Osteoblast (primary cell): ENCODE results near the gene ATRN. TPM values are rescaled to one million over a fixed set of nuclear protein-coding genes. Genes with fewer than 3 reads are reported as not detected.
"Not testable (repeated sequence)": the region's sequence is repeated elsewhere in the genome, so short reads cannot be mapped to it uniquely, and the experiment has no call there.

Experiments used
- DNase-seq: peaks from one replicate; pipeline ENCODE4 v3.0.0; 2011; ENCODE audit warnings: low spot score, mixed read lengths; ENCODE audit not compliant: insufficient read length; ENCODE audit errors: missing footprints
- H2AFZ ChIP-seq: 2 replicates; pipeline ENCODE4 v1.6.0; 2011; ENCODE audit warnings: mild to moderate bottlenecking, low read length
- H3K27ac ChIP-seq: 2 replicates; pipeline ENCODE4 v1.5.1; 2011; ENCODE audit warnings: mild to moderate bottlenecking, low read depth, low read length, moderate library complexity
- H3K27me3 ChIP-seq: 2 replicates; pipeline ENCODE4 v1.6.0; 2012; ENCODE audit warnings: mild to moderate bottlenecking, control low read depth, inconsistent platforms, low read length, moderate library complexity; ENCODE audit not compliant: insufficient read depth
- H3K36me3 ChIP-seq: 2 replicates; pipeline ENCODE4 v1.5.1; 2011; ENCODE audit warnings: mild to moderate bottlenecking, low read length, control low read depth, moderate library complexity; ENCODE audit not compliant: insufficient read depth
- H3K4me1 ChIP-seq: 2 replicates; pipeline ENCODE4 v1.5.1; 2011; ENCODE audit warnings: mild to moderate bottlenecking, low read length, control low read depth, moderate library complexity; ENCODE audit not compliant: insufficient read depth
- H3K4me2 ChIP-seq: 2 replicates; pipeline ENCODE4 v1.6.0; 2011; ENCODE audit warnings: mild to moderate bottlenecking, low read length; ENCODE audit not compliant: insufficient read depth
- H3K4me3 ChIP-seq: fragments of 200-600 bp; sonication (generic); 3 replicates; pipeline ENCODE4 v1.5.1; 2012; ENCODE audit warnings: mild to moderate bottlenecking, low read length, inconsistent platforms; ENCODE audit not compliant: insufficient read depth
- H3K79me2 ChIP-seq: 2 replicates; pipeline ENCODE4 v1.6.0; 2012; ENCODE audit warnings: mild to moderate bottlenecking, low read length, control low read depth, inconsistent platforms; ENCODE audit not compliant: insufficient read depth
- H3K9me3 ChIP-seq: 2 replicates; pipeline ENCODE4 v1.5.1; 2011; ENCODE audit warnings: low read depth, low read length, control low read depth
- H4K20me1 ChIP-seq: 2 replicates; pipeline ENCODE4 v1.6.0; 2012; ENCODE audit warnings: mild to moderate bottlenecking, low read length, control low read depth; ENCODE audit not compliant: insufficient read depth
- total RNA-seq: library from RNA; depleted of rRNA; stranded (reverse); fragments of >200 nt; gene quantifications from 2 replicates; pipeline ENCODE4 v1.2.3, GENCODE V29; 2012
- TF ChIP-seq, protein P1 (sequence below): IDR thresholded peaks from 2 replicates; pipeline ENCODE4 v1.5.1; 2011; ENCODE audit warnings: mild to moderate bottlenecking, low read depth, low read length, moderate library complexity; ENCODE audit errors: extremely low read depth

ATRN gene
- total RNA-seq, 1 donor = 48.1 TPM

GRCh38 chr20:3521852-3522740 lies 51.3 kb downstream of the ATRN start:
- H2AFZ ChIP-seq = no peak overlapping the region
- H3K27ac ChIP-seq = no peak overlapping the region
- no peaks in the 10 kb centered on the region for H3K27me3 ChIP-seq
- peaks cover 2% of the 10 kb centered on the region for H3K79me2 ChIP-seq
- DNase-seq = no peak
- H3K36me3 ChIP-seq = no peaks in the 10 kb centered on the region
- no peaks in the 10 kb centered on the region for H3K4me1 ChIP-seq
- no peak overlapping the region for H3K4me3 ChIP-seq
- no peaks in the 10 kb centered on the region for H3K9me3 ChIP-seq
- H3K4me2 ChIP-seq = no peak overlapping the region
- no peaks in the 10 kb centered on the region for H4K20me1 ChIP-seq
- TF ChIP-seq, protein P1, sequence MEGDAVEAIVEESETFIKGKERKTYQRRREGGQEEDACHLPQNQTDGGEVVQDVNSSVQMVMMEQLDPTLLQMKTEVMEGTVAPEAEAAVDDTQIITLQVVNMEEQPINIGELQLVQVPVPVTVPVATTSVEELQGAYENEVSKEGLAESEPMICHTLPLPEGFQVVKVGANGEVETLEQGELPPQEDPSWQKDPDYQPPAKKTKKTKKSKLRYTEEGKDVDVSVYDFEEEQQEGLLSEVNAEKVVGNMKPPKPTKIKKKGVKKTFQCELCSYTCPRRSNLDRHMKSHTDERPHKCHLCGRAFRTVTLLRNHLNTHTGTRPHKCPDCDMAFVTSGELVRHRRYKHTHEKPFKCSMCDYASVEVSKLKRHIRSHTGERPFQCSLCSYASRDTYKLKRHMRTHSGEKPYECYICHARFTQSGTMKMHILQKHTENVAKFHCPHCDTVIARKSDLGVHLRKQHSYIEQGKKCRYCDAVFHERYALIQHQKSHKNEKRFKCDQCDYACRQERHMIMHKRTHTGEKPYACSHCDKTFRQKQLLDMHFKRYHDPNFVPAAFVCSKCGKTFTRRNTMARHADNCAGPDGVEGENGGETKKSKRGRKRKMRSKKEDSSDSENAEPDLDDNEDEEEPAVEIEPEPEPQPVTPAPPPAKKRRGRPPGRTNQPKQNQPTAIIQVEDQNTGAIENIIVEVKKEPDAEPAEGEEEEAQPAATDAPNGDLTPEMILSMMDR = no peak

GRCh38 chr20:3524696-3525095 lies 53.9 kb downstream of the ATRN start:
- H3K27ac ChIP-seq, H3K4me1 ChIP-seq, H2AFZ ChIP-seq, H3K27me3 ChIP-seq, DNase-seq, H3K79me2 ChIP-seq, H3K4me3 ChIP-seq, H3K9me3 ChIP-seq, H3K36me3 ChIP-seq, H3K4me2 ChIP-seq, H4K20me1 ChIP-seq: not testable (repeated sequence)

DNA sequence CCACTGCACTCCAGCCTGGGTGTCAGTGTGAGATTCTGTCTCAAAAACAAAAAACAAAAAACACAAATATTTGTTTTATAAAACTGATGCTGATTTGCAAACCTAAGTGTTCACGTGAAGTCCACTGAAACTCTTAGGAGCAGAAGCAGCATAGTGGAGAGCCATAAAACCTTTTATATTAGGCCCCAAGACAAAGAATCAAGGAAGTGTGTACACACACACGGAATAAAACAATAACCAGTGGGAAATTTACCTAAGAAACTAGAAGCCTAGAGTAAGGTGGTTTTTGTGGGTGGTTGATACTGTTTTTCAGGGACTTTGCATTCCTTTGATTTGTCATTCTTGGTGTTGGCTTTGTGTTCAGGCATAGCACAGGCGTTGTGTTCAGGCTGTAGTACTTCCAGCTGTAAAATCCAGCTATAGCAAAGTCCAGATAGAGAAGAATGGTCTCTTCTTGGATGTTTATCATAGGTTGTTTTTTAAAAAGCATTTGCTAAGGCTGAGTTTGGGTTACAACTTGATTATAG lies 61.3 kb downstream of the ATRN start:
- Histone ChIP-seq H3K9me3 (no peaks in the 10 kb centered on the region), H3K36me3 (no peaks in the 10 kb centered on the region), H2AFZ (no peak overlapping the region), H3K4me2 (no peak overlapping the region), H3K27me3 (no peaks in the 10 kb centered on the region), H3K4me3 (no peak overlapping the region), H3K79me2 (peaks cover 10% of the 10 kb centered on the region), H4K20me1 (no peaks in the 10 kb centered on the region), H3K4me1 (no peaks in the 10 kb centered on the region), H3K27ac (no peak overlapping the region)
- TF ChIP-seq, protein P1 = no peak
- DNase-seq = no peak

- H3K9me3 ChIP-seq, H3K4me1 ChIP-seq, H3K27me3 ChIP-seq, H3K36me3 ChIP-seq, DNase-seq, H3K4me3 ChIP-seq, H3K27ac ChIP-seq, H3K4me2 ChIP-seq, H2AFZ ChIP-seq, H4K20me1 ChIP-seq, H3K79me2 ChIP-seq: not testable (repeated sequence)
Measured at GRCh38 chr20:3537733-3538132, 66.9 kb downstream of the ATRN start.
